Activated B cell treated with CpG ODN at 0.5 μM for 24 hours (primary cell): ENCODE data around the gene MRM3. TPM values are rescaled to one million over a fixed set of nuclear protein-coding genes. Genes with fewer than 3 reads are reported as not detected.
A peak's percentile ranks its signal among the peaks of the same experiment; 100 is the strongest.

Experiments
- ATAC-seq: fragments of 200-7000 bp; cut with Tn5 transposase; one replicate; pipeline ENCODE4 v1.10.0; 2021; ENCODE audit warnings: low read depth, mild to moderate bottlenecking, moderate library complexity
- CTCF ChIA-PET: fragments of 350-600 bp; sonication (Branson Sonifier 250); formaldehyde crosslinking; loops from one replicate; lab custom pipeline; 2021; ENCODE audit warnings: antibody characterized with exemption; lab: Charles Lee
- POLR2A ChIA-PET: fragments of 350-600 bp; sonication (Branson Sonifier 250); formaldehyde crosslinking; loops from one replicate; lab custom pipeline; 2021; ENCODE audit warnings: antibody characterized with exemption; lab: Charles Lee
- DNase-seq: peaks from one replicate; pipeline ENCODE4 v3.0.0; 2022
- H3K27ac Mint-ChIP-seq: one replicate; pipeline ENCODE4 v1.8.0; 2020; ENCODE audit warnings: mixed read lengths
- H3K27me3 Mint-ChIP-seq: one replicate; pipeline ENCODE4 v1.8.0; 2021; ENCODE audit warnings: mixed read lengths
- H3K36me3 Mint-ChIP-seq: one replicate; pipeline ENCODE4 v1.8.0; 2021; ENCODE audit warnings: low read depth, mixed read lengths
- H3K4me1 Mint-ChIP-seq: one replicate; pipeline ENCODE4 v1.8.0; 2021; ENCODE audit warnings: mixed read lengths
- H3K4me3 Mint-ChIP-seq: one replicate; pipeline ENCODE4 v1.8.0; 2020; ENCODE audit warnings: mild to moderate bottlenecking, mixed read lengths
- H3K9me3 Mint-ChIP-seq: one replicate; pipeline ENCODE4 v1.8.0; 2020; ENCODE audit warnings: mixed read lengths
- intact Hi-C: fragments of 100-400 bp; cut with micrococcal nuclease; formaldehyde crosslinking; loops from one replicate; pipeline ENCODE4 v1.15.1; 2024
- total RNA-seq: library from RNA; stranded (reverse); gene quantifications from 2 replicates; pipeline ENCODE4 v1.2.3, GENCODE V29; 2022
- TF ChIP-seq, protein P1 (sequence below): fragments of 200-600 bp; IDR thresholded peaks from one replicate; pipeline ENCODE4 v1.8.0; 2022; ENCODE audit warnings: antibody characterized with exemption, mild to moderate bottlenecking

MRM3 gene, protein sequence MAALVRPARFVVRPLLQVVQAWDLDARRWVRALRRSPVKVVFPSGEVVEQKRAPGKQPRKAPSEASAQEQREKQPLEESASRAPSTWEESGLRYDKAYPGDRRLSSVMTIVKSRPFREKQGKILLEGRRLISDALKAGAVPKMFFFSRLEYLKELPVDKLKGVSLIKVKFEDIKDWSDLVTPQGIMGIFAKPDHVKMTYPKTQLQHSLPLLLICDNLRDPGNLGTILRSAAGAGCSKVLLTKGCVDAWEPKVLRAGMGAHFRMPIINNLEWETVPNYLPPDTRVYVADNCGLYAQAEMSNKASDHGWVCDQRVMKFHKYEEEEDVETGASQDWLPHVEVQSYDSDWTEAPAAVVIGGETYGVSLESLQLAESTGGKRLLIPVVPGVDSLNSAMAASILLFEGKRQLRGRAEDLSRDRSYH
- total RNA-seq = 23.3 and 26.3 TPM in 2 replicates

- peaks cover 38% of the 10 kb centered on the region for H3K4me1 Mint-ChIP-seq
- intact Hi-C loops = loop anchor here (1.0 to 10.0 kb wide), 5 partner anchors 30 to 567 kb away; partner anchors contain the start of genes GEMIN4, NXN and TIMM22
- TF ChIP-seq, protein P1, sequence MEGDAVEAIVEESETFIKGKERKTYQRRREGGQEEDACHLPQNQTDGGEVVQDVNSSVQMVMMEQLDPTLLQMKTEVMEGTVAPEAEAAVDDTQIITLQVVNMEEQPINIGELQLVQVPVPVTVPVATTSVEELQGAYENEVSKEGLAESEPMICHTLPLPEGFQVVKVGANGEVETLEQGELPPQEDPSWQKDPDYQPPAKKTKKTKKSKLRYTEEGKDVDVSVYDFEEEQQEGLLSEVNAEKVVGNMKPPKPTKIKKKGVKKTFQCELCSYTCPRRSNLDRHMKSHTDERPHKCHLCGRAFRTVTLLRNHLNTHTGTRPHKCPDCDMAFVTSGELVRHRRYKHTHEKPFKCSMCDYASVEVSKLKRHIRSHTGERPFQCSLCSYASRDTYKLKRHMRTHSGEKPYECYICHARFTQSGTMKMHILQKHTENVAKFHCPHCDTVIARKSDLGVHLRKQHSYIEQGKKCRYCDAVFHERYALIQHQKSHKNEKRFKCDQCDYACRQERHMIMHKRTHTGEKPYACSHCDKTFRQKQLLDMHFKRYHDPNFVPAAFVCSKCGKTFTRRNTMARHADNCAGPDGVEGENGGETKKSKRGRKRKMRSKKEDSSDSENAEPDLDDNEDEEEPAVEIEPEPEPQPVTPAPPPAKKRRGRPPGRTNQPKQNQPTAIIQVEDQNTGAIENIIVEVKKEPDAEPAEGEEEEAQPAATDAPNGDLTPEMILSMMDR = no peak
- H3K4me3 Mint-ChIP-seq = peak within 1 kb of the TSS; percentile 98
- CTCF ChIA-PET = interaction anchor here (0.7 to 1.8 kb wide), 5 partner anchors 29 to 370 kb away, joined by 3 to 7 read pairs (median 4); partner anchors contain the start of genes GEMIN4 and TIMM22
- H3K9me3 Mint-ChIP-seq = no peaks in the 10 kb centered on the region
- H3K36me3 Mint-ChIP-seq = peaks cover 35% of the 10 kb centered on the region
- POLR2A ChIA-PET = interaction anchor here (1.0 to 2.4 kb wide), 10 partner anchors 13 to 219 kb away, joined by 3 to 23 read pairs (median 4); partner anchors contain the start of genes GEMIN4, TIMM22 and VPS53
- no peaks in the 10 kb centered on the region for H3K27me3 Mint-ChIP-seq
- DNase-seq = peak; percentile 99
- H3K27ac Mint-ChIP-seq = peak within 1 kb of the TSS; percentile 94
- peak; percentile 96 for ATAC-seq
Observed at GRCh38 chr17:781805-782731, at the start of gene MRM3, which contains the start of gene GLOD4. TSS of gene MRM3 (plus strand) at chr17:782353. CDS start at chr17:782379, 26 bp downstream. TSS of gene GLOD4 (minus strand) at chr17:782280. CDS start at chr17:782255, 25 bp downstream.

GRCh38 chr17:732902-733720 lies 49.0 kb upstream of the MRM3 start:
- no peaks in the 10 kb centered on the region for H3K27me3 Mint-ChIP-seq
- peak overlapping the region; percentile 87 for H3K4me3 Mint-ChIP-seq
- H3K36me3 Mint-ChIP-seq = no peaks in the 10 kb centered on the region
- H3K4me1 Mint-ChIP-seq = peaks cover 8% of the 10 kb centered on the region
- ChIA-PET POLR2A (interaction anchor here (0.7 kb wide), 1 partner anchor 17 kb away, joined by 5 read pairs; no protein-coding TSS in a partner anchor), CTCF (interaction anchor here (0.9 to 1.0 kb wide), 2 partner anchors 18 to 20 kb away, joined by 3 to 4 read pairs; no protein-coding TSS in a partner anchor)
- DNase-seq (peak; percentile 22), ATAC-seq (peak; percentile 51)
- intact Hi-C loops = loop anchor here (1.0 to 2.0 kb wide), 3 partner anchors 7 to 20 kb away; partner anchors contain the start of genes GEMIN4 and VPS53
- H3K27ac Mint-ChIP-seq = no peak overlapping the region
- no peaks in the 10 kb centered on the region for H3K9me3 Mint-ChIP-seq
- TF ChIP-seq, protein P1 = no peak

- CTCF ChIA-PET = interaction anchor here (0.9 kb wide), 1 partner anchor 19 kb away, joined by 4 read pairs; no protein-coding TSS in a partner anchor
Observed at GRCh38 chr17:733743-734142, 48.4 kb upstream of the MRM3 start.

DNA sequence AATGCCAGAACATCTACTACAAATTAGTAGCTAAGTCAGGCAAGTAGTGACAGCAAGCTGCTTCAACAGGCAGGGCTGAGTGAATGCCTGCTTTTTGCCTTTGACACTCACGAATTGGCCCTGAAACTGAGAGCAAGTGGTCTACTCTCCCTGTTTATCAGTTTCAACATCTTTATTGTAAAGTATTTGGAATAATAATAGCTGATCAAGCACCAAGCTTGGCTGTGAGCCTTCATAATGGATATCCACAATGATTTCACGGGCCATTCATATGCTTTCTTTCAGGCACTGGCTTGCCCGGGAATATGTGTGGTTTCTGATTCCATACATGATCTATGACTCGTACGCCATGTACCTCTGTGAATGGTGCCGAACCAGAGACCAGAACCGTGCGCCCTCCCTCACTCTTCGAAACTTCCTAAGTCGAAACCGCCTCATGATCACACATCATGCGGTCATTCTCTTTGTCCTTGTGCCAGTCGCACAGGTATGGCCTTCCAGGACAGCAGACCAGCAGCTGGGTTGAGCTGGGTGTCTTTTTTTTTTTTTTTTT lies 44.5 kb upstream of the MRM3 start:
- CTCF ChIA-PET = no interaction called here
- no peaks in the 10 kb centered on the region for H3K27me3 Mint-ChIP-seq
- peaks cover 18% of the 10 kb centered on the region for H3K36me3 Mint-ChIP-seq
- peaks cover 30% of the 10 kb centered on the region for H3K4me1 Mint-ChIP-seq
- POLR2A ChIA-PET = interaction anchor here (0.6 to 4.5 kb wide), 2 partner anchors 23 to 365 kb away, joined by 3 to 22 read pairs; partner anchors contain the start of gene VPS53
- intact Hi-C loops = no loop called here
- TF ChIP-seq, protein P1 = no peak
- DNase-seq (no peak), ATAC-seq (no peak)
- H3K9me3 Mint-ChIP-seq = no peaks in the 10 kb centered on the region
- H3K27ac Mint-ChIP-seq = no peak overlapping the region
- no peak overlapping the region for H3K4me3 Mint-ChIP-seq

More at GRCh38 chr17:733743-734142, 48.4 kb upstream of the MRM3 start:
- Mint-ChIP-seq H3K27me3 (no peaks in the 10 kb centered on the region), H3K9me3 (no peaks in the 10 kb centered on the region), H3K36me3 (no peaks in the 10 kb centered on the region), H3K4me3 (peak overlapping the region; percentile 87), H3K4me1 (peaks cover 8% of the 10 kb centered on the region), H3K27ac (no peak overlapping the region)
- POLR2A ChIA-PET = no interaction called here
- no peak for ATAC-seq
- TF ChIP-seq, protein P1 = no peak
- intact Hi-C loops = loop anchor here (2.0 kb wide), 2 partner anchors 19 kb away; partner anchors contain the start of genes GEMIN4 and VPS53
- DNase-seq = no peak
